GM15510 (cell line): Measurements from ENCODE around the gene SLC38A8.

Experiments used
- POLR2A ChIP-seq: IDR thresholded peaks from 3 replicates; pipeline ENCODE4 v1.6.1; 2011; ENCODE audit warnings: borderline replicate concordance; ENCODE audit not compliant: insufficient read length; ENCODE audit errors: extremely low read depth

SLC38A8 gene

DNA sequence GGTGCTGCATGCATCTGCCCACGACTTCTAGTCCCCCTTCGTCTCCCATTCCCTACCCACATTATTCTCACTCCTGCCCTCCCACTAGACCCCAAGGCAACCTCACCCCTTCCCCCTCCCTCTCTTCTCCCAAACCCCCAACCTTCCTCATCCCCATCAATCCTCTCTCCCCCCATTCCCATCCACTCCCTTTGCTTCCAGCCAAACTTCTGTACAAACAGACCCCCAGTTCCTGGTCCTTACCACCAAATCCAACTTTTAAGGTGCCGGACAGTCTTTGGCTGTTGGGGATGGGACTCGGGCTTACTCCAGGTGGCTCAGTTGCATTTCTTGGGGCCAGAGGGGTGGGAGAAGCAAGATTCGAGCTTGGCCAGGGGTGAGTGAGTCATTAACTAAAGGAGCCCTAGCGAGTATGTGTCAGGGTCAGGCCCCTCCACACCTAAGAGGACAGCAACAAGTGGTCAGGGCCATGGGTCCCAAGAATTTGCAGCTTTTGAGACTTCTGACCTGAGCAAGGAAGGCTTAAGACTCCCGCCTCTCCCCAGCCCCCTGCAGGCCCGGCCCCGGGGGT, at the start of gene SLC38A8:
Gene SLC38A8 (minus strand): TSS at position 488 of the 571 bp plus-strand sequence. CDS start 638 bp downstream, outside the sequence.
- no peak for TF ChIP-seq POLR2A

DNA sequence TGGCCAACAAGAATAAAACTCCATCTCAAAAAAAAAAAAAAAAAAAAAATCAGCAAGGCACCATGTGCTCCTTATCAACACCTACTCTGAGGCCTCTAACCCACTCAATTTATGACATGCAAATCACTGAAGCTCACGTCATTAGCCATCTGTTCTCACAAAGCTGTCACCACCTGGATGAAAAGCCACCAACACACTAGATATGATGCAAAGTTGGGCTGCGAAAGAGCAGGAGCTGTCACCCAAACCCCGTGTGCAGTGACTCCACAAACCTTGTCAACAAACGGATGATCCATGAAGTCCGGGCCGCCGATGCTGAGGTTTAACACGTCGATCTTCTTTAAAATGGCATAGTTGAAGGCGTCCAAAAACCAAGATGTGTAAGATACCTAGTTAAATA, 48.9 kb upstream of the SLC38A8 start:
- no peak for TF ChIP-seq POLR2A

DNA sequence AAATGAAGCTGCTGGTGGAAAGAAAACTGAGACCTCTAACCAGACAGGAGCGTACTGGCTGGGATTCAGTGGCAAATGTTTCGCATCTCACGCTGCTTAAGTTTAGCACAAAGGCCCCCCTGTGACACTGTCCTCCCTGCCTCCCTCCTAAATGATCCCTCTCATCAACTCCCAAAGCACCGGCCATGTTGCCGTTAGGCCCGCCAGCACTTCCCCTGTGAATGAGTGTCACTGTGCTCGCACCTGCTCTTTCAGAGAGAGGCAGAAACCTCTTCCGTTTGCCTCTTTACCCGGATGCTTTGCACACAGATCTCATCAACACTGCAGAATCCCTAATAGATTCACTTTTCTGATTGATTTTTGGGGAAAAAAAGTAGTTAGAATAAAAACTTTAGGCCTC, 47.6 kb upstream of the SLC38A8 start:
- no peak for TF ChIP-seq POLR2A

DNA sequence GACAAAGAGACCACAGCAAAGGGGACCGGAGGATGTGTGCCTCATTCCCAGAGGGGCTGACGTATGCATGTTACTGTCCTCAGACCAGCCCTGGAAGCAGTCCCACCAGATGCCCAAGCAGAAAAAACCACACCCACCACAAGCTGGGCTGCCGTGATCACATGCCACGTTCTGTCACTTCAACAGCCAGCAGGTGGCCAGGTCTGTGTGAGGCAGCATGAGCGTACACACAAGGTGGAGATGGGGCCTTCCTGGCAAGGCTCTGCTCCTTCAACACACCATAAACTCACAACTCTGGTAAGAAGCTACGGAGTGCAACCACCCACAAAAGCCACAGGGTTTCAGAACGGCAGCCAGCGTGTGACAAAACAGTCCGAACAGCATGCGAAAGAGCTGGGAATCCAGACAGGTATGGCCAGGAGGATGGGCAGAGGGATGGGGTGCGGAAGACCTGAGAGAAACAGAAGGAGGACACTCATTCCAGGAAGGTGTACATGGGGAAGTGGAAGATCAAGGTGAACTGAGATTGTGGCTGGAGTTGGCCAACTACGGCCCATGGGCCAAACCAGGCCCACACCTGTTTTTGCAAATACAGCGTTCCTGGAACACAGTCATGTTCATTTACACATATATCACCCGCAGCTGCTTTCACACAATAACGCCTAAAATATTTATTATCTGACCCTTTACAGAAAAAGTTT, 46.2 kb upstream of the SLC38A8 start:
- no peak for TF ChIP-seq POLR2A

DNA sequence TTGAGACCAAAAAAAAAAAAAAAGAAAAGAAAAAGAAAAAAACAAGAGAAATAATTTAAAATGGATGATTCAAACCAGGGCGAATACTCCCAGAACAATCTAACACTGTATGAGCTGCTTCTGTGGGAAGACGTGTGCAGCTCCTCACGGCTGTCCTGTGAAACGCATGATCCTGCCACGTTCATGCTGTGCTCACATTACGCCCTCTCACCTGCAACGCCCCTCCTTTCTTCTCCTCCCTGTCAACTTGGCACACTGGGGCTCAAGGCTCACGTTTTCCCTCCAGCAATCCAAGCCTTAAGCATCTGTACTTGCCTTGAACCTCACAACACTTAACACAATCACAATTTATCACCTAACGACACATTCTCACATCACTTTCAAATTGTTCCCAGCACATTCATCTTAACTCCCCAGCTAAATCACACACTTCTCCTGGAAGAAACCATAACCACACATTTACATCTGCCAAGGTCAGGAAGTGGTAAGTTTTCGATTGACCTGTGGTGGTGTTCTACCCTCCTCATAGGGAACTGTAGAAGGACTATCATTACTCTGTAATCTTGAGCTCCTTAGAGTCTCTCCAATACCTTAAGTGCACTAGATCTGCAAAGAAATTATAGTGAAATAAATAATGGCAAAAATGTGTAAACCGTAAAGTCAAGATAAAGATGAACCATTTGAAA, 45.0 kb upstream of the SLC38A8 start:
- no peak for TF ChIP-seq POLR2A

DNA sequence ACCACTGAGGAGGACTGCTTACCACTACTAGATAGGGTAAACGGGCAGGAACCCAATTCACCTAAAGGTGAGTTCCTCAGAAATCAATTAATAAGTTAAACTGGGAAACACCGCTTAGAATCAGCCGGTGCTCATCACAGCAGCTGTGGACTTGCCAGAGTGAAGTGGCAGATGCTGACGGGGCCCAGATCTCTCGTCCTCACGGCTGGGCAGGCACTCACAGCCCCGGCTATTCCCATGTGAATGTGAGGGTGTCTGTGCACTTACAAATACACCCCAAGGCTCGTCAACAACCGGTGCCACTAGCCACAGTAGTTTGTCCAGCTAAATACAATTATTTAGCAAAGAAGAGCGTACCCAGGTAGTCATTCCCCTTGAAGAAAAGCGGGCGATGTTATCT, 44.4 kb upstream of the SLC38A8 start:
- TF ChIP-seq POLR2A = no peak

DNA sequence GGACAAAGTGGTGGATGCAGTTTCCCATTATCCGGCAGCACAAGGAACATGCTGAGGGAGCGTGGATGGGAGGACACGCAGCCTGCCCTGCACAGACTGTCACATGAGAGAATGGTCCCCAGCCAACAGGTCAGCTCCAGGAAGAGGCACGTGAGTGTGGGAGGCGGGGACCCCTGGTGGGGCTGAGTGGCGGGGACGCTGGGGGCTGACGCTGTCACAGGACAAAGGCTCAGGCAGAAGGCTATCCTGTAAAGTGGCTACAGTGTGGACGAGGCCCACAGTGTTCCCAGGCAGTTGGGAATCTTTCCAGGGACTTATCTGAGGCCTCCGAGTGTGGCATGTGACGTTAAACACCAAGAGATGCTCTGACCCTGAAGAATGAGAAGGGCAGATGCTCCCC, 43.7 kb upstream of the SLC38A8 start:
- TF ChIP-seq POLR2A = no peak

DNA sequence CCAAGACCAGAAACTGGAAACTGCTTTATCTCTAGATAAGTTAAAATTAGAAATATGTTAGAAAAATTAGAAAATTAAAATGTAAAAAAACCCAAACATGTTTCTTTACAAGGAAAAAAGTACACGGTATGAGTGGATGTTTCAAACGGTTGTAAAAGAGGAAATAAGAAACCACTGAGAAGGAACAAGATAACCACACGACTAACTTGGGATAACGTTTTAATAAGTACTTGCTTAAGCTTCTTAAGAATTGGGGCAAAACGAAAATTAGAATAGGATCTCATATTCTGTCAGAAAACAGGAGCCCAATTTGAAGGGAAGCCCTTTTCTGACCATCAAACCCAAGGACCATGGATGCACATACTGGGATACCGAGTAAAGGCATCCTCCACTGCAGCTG, 43.2 kb upstream of the SLC38A8 start:
- TF ChIP-seq POLR2A = no peak

DNA sequence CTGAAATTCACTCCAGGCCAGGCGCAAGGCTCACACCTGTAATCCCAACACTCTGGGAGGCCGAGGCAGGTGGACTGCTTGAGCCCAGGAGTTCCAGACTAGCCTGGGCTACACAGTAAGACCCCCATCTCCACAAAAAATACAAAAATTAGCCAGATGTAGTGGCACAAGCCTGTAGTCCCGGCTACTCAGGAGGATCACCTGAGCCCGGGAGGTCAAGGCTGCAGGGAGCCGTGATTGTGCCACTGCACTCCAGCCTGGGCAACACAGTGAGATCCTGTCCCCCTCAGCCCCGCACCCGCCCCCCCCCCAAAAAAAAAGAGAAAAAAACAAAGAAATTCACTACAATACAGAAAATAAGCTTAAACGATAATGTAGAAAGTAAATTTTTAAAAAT, 42.7 kb upstream of the SLC38A8 start:
- TF ChIP-seq POLR2A = no peak

DNA sequence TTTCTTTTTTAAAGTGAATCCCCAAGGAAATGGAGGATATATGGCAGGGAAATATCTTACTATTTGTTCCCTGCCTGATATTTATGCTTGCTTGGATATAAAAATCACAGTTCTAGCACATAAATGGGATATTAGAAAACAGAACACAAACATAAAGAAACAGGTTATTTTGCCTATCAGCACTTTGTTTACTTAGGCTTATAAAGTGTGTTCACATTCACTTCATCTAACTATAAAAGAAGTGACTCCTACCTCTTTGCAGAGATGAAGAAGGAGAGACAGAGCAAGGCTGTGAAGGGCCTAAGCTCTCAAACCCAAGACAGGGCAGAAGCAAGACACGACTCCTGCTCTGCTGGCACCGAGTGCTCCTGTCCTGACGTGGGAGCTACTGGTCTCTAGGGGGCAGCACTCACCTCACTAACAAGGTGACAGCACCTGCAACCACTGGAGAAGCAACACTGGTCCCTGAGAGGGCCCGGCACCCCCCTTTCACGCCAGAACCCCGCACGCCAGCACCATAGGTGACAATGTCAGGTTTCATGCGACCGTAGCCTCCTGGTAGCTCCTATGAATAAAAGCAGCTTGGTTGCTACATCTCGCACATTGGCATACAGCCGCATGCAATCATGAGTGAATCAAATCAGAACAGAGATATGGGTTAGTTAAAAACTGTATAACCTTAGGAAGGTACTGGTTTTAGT, 42.1 kb upstream of the SLC38A8 start:
- TF ChIP-seq POLR2A = no peak

DNA sequence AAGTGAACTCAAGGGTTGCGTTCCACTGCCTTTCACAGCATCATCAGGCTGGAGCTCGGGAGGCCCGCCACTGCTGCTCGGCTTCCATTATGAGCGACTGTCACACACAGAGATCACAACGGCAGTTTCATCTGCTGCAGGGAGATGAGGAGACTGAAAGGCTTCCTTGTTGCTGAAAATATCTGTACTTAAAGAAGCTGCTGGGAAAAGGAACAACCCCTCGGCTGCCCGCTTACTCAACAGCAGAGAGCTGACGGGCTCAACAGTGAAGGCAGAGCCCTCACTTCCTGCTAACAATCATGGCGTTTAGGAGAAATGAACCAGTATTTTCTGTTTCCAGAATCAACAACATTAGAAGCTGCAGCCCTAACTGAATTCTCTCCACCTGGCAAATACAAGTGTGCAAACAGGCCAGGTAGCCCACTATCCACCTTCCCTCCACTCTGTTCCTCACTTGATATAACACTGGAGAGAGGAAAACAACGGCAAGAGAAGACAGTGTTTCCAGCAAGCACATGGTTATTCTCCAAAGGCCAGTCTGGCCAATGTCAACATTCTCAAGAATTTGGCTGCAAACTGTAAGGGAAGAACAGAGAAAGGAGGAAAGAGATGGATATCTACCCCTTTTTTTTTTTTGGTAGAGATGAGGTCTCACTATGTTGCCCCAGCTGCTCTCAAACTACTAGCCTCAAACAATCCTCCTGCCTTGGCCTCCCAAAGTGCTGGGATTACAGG, 40.4 kb upstream of the SLC38A8 start:
- no peak for TF ChIP-seq POLR2A

DNA sequence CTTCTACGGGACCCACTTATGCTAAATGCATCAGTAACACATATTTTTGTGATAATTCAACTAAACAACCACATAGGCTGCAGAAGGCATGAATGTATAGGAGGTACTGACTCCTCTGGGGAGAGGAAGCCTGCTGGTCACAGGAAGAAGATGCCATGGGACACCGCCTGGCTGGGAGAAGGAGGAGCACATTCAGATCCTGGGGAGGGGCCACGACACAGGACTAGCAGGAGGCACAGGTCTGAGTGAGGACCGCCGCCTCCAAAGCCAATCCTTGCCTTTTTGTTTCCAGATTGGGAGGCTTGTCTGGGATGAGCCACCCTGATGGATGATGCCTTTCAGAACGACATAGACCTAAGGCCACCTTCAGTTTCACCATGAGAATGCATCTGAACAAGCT, 39.5 kb upstream of the SLC38A8 start:
- no peak for TF ChIP-seq POLR2A

DNA sequence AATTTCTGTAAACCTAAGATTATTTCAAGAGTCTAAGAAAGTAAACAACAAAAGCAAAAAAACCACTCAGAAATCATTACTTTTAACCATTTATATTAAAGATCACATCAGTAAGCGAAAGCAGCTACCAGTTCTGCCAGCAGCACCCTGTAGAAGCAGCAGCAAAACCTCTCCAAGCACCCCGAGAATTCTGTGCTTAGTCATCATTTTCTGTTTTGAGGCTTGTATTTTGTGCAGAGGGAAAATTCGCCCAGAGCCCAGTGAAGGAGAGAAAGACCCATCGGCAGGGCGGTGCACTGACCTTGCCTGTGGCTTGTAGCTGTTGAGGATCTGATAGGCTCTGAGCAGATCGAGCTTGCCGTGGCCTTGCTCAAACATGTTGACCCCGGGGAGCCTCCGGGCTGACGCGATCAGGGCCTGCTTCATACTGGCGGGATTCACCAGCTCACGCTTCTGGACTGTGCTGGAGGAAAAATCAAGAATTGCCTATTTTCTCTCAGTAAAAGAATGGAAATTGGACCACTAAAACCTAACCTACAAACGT, 38.9 kb upstream of the SLC38A8 start:
- TF ChIP-seq POLR2A = no peak

DNA sequence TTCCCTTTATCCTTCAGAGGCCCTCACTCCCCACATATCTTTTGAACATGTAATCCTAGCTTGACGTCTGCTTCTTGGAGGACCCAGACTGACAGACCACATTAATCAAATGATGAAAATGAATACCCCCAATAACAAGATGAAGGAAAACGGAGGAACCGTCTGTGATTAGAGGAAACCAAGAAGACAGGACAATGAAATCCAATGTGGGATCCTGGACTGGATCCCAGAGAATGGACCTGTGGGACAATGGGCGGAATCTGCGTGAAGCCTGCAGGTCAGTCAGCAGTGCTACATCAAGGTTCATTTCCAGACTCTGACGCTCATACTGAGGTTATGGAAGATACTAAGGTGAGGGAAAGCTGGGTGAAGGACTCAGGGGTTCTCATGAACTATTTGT, 38.2 kb upstream of the SLC38A8 start:
- no peak for TF ChIP-seq POLR2A
